Uterus (tissue), 2 donors: ENCODE data around the gene MAP3K3.

ENCODE experiments used
- POLR2A ChIP-seq, 2 donors: fragments of 450-650 bp; IDR thresholded peaks; one replicate each; pipeline ENCODE4 v1.6.1; 2016; ENCODE audit warnings: antibody characterized with exemption in 2 of 2, mild to moderate bottlenecking in 1 of 2, moderate library complexity in 1 of 2
- TF ChIP-seq, protein P1 (sequence below), 4 experiments: fragments of 200-600 bp in 2 of 4; fragments of 450-650 bp in 2 of 4; sonication (generic) in 2 of 4; IDR thresholded peaks; one replicate each; pipeline ENCODE4 v1.5.1; 2016 to 2019; ENCODE audit warnings: antibody characterized with exemption in 4 of 4, mild to moderate bottlenecking in 2 of 4, moderate library complexity in 1 of 4

- TF ChIP-seq, protein P1, sequence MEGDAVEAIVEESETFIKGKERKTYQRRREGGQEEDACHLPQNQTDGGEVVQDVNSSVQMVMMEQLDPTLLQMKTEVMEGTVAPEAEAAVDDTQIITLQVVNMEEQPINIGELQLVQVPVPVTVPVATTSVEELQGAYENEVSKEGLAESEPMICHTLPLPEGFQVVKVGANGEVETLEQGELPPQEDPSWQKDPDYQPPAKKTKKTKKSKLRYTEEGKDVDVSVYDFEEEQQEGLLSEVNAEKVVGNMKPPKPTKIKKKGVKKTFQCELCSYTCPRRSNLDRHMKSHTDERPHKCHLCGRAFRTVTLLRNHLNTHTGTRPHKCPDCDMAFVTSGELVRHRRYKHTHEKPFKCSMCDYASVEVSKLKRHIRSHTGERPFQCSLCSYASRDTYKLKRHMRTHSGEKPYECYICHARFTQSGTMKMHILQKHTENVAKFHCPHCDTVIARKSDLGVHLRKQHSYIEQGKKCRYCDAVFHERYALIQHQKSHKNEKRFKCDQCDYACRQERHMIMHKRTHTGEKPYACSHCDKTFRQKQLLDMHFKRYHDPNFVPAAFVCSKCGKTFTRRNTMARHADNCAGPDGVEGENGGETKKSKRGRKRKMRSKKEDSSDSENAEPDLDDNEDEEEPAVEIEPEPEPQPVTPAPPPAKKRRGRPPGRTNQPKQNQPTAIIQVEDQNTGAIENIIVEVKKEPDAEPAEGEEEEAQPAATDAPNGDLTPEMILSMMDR (IDR thresholded peaks at IDR 0.05), result no peak
- TF ChIP-seq POLR2A (IDR thresholded peaks at IDR 0.05), result no peak
Measured at GRCh38 chr17:63610854-63611253, 11.4 kb upstream of the MAP3K3 start.
